CD4-positive, alpha-beta T cell treated with Interferon gamma for 1 hour (primary cell): ENCODE results near the gene PARP11.

ENCODE experiments used
- DNase-seq: peaks from one replicate; pipeline ENCODE4 v3.0.0-alpha.2; 2020

Gene PARP11

DNA sequence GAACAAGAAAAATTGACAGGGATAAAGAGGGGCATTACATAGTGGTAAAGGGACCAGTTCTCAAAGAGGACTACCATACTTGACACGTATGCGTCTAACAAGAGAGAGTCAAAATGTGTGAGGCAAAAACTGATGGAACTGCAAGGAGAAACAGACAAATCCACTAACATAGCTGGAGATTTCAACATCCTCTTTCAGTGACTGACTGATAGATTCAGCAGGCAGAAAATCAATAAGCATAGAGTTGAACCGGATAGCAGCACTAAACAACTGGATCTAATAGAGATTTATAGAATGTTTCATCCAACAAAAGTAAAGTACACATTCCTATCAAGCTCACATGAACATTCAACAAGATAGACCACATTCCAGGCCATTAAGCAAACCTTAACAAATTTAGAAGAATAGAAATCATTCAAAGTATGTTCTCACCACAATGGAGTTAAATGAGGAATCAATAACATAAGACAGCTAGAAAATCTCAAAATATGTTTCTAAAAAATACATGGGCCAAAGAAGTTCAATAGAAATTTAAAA is 104.2 kb downstream of the PARP11 start:
- no peak for DNase-seq

DNA sequence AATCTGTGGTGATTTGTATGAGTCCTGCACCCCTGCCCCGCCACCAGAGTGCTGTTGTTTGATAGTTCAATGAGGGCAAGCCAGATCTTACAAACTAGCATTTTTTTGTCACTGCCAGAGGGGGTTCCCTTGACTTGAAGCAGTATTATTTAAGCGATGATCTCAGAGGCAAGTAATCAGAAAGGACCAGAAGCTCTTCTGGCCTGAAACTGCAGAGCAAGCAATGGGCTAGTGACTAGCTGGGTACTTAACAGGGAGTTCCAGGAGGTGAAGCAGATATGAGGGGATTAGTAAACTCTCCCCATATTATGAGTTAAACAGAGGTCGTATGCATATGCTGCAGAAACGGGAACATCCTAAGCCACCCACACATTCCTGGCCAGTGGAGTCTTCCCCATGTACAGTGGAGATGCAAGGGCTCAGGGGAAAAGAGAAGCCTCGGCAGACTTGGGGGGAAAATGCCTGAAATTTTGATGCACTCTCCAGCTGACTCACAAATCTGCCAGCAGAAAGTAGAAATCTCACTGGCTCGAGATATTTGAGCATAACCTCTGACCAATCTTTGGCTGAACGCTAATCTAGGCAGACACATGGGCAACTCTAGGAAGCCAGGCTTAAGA is 112.0 kb downstream of the PARP11 start:
- DNase-seq = no peak

- DNase-seq = no peak
Measured at GRCh38 chr12:3759878-3760277, 113.3 kb downstream of the PARP11 start.
